NCI-H2196 (cell line): ENCODE data around the gene CDCA3.
A peak's percentile ranks its signal among the peaks of the same experiment; 100 is the strongest.
"Not testable (repeated sequence)": the region's sequence is repeated elsewhere in the genome, so short reads cannot be mapped to it uniquely, and the experiment has no call there.

ENCODE experiments used
- DNase-seq: peaks from one replicate; lab custom pipeline; 2025; ENCODE audit not compliant: unreplicated experiment; lab: John Stamatoyannopoulos, UW

Gene CDCA3

GRCh38 chr12:6851153-6851920 lies at the start of gene CDCA3:
Gene CDCA3, minus strand, starts transcription at chr12:6851286. Its CDS starts 334 bp downstream, at chr12:6850952.
- DNase-seq, result peak; percentile 88

- DNase-seq, result peak; percentile 65
Measured at GRCh38 chr12:6899837-6900519, 48.9 kb upstream of the CDCA3 start.

GRCh38 chr12:6899427-6899826 lies 48.3 kb upstream of the CDCA3 start:
- no peak for DNase-seq

- no peak for DNase-seq
Measured at GRCh38 chr12:6896846-6897435, 45.9 kb upstream of the CDCA3 start.

- DNase-seq, result no peak
Measured at GRCh38 chr12:6894321-6894720, 43.2 kb upstream of the CDCA3 start.

- DNase-seq, result not testable (repeated sequence)
Measured at GRCh38 chr12:6892683-6893082, 41.6 kb upstream of the CDCA3 start.

GRCh38 chr12:6891646-6892001 lies 40.5 kb upstream of the CDCA3 start:
- DNase-seq, result no peak

- DNase-seq, result peak; percentile 83
Measured at GRCh38 chr12:6890789-6891645, 39.9 kb upstream of the CDCA3 start.

- DNase-seq, result not testable (repeated sequence)
Measured at GRCh38 chr12:6889775-6890573, 38.9 kb upstream of the CDCA3 start.

- not testable (repeated sequence) for DNase-seq
Measured at GRCh38 chr12:6888794-6889193, 37.7 kb upstream of the CDCA3 start.

- DNase-seq, result no peak
Measured at GRCh38 chr12:6888360-6888759, 37.3 kb upstream of the CDCA3 start.

- DNase-seq, result no peak
Measured at GRCh38 chr12:6887460-6887859, 36.4 kb upstream of the CDCA3 start.

- not testable (repeated sequence) for DNase-seq
Measured at GRCh38 chr12:6886206-6886999, 35.3 kb upstream of the CDCA3 start.

GRCh38 chr12:6884539-6884938 lies 33.5 kb upstream of the CDCA3 start:
- no peak for DNase-seq

- DNase-seq, result no peak
Measured at GRCh38 chr12:6883683-6884082, 32.6 kb upstream of the CDCA3 start.

- no peak for DNase-seq
Measured at GRCh38 chr12:6883252-6883651, 32.2 kb upstream of the CDCA3 start.

- not testable (repeated sequence) for DNase-seq
Measured at GRCh38 chr12:6879824-6880223, 28.7 kb upstream of the CDCA3 start.

GRCh38 chr12:6874015-6874368 lies 22.9 kb upstream of the CDCA3 start:
- not testable (repeated sequence) for DNase-seq
